ENCODE data around the gene GPR75.

The GPR75 gene

GRCh38 chr2:53859206-53860181 is at the start of gene GPR75:
GPR75 (minus strand) TSS chr2:53859967; CDS start chr2:53854756, 5,211 bp downstream.
- DNase-seq (ENCODE audit: low spot score) = peak; percentile 70

GRCh38 chr2:53907582-53907981 is 47.8 kb upstream of the GPR75 start:
- no peak for DNase-seq (ENCODE audit: low spot score)

DNA sequence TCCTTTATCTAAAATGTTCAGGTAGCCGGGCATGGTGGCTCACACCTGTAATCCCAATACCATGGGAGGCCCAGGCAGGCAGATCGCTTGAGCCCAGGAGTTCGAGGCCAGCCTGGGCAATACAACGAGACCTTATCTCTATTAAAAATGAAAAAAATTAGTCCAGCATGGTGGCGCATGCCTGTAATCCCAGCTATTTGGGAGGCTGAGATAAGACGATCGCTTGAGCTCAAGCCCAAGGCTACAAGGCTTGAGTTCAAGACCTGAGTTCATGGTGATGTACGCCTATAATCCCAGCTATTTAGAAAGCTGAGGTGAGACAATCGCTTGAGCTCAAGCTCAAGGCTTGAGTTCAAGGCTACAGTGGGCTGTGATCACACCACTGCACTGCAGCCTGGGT is 45.6 kb upstream of the GPR75 start:
- no peak for DNase-seq (ENCODE audit: low spot score)

DNA sequence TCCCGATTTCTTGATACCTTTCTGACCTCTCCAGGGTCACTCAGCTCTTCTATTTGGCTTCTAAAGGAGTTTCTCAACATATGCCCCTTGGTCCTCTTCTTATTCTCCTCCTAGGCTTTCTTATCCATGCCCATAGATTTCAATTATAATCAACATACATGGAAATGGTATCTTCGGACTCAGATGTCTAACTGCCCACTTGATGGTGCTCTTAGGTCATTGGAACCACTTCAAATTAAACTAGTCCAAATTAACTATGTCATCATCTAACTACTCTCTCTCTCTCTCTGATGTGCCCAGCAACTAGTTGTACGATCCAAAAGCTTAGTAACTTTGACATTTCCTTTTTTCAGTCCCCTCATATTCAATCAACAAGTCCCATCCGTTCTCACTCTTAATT is 43.2 kb upstream of the GPR75 start:
- DNase-seq (ENCODE audit: low spot score) = peak; percentile 20

DNA sequence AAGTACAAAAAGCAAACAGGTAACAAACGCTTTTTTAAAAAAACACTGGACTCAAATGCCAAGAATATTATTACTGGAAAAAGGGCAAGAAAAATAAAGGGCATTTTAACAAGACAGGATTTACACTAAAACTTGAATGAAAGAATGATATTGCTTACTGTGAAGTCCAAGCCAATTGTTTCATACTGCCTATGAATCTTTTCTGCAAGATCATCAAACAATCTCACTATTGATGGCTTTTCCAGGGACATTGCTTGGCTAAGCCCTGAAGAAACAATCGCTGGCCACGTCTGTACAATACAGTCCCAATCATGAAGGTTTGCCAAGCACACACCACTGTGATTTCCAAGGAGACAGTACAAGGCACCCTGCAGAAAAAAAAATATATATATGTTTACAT is 41.4 kb upstream of the GPR75 start:
- no peak for DNase-seq (ENCODE audit: low spot score)

GRCh38 chr2:53896864-53897263 is 37.1 kb upstream of the GPR75 start:
- DNase-seq (ENCODE audit: low spot score) = peak; percentile 33

DNA sequence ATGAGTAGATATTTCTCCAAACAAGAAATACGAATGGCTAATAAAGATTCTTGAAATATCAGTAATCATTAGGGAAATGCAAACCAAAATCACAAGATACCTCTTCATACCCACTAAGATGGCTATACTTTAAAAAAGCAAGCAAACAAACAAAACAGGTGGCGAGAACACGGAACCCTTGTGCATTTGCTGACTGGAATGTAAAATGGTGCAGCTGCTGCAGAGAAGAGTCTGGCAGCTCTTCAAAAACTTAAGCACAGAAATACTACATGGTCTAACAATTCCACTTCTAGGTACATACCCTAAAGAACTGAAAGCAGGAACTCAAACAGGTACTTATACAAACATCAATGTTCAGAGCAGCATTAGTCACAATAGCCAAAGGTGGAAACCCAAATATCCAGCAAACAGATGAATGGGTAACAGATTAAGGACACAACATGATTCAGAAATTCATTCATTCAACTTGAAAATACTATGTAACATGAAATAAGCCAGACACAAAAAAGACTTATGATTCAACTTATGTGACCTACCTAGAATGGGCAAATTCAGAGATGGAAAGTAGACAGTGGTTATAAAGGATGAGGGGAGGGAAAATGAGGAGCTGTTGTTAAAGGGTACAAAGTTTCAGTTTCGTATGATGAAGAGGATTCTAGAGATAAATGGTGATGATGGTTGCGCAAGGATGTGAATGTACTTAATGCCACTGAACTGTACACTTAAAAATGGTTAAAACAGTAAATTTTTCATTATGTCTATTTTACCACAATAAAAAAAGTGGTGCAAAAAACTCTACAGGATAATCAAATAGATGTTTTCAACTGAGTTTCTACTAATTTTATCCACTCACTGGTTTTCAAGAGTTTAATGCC is 26.9 kb upstream of the GPR75 start:
- no peak for DNase-seq (ENCODE audit: low spot score)

- no peak for DNase-seq (ENCODE audit: low spot score)
Measured at GRCh38 chr2:53884883-53885282, 25.1 kb upstream of the GPR75 start.

GRCh38 chr2:53881986-53882385 is 22.2 kb upstream of the GPR75 start:
- no peak for DNase-seq (ENCODE audit: low spot score)

- DNase-seq (ENCODE audit: low spot score) = no peak
Measured at GRCh38 chr2:53881360-53881759, 21.6 kb upstream of the GPR75 start.

DNA sequence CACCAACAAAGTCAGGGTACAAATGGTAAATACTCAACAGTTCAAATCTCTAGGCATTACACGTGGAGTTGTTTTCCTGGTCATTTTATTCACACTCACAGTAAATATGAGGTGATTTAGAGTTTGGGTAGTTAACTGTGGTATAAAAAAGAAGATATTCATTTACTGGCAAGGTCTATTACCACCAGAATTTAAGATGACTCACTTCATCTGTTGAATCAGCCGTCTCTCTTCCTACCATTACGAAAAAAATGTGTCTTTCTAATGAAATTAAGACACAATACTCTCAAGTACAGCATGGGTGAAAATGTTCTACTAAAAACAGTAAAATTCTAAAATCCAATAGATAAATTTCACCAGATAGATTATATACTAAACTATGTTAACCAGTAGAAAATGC is 21.0 kb upstream of the GPR75 start:
- DNase-seq (ENCODE audit: low spot score) = peak; percentile 15

DNA sequence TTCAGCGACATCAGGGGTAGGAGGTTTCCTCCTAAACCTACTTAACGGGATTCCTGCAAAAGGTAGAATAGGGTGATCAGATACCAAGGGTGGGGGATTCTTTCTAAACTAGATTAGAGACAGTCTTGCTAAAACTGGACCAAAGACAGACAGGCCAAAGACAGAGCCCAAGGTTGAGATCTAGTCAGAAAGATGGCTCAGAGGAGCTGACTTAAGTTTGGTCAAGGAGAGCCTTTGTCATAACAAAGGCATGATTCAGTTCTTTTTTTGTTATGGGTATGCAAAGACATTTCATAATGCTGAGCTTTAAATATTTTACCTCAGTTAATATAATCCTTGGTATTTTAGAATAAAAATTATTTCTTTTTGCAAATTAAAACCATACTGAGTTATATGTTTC is 17.8 kb upstream of the GPR75 start:
- DNase-seq (ENCODE audit: low spot score) = no peak

GRCh38 chr2:53877112-53877511 is 17.3 kb upstream of the GPR75 start:
- DNase-seq (ENCODE audit: low spot score) = no peak

DNA sequence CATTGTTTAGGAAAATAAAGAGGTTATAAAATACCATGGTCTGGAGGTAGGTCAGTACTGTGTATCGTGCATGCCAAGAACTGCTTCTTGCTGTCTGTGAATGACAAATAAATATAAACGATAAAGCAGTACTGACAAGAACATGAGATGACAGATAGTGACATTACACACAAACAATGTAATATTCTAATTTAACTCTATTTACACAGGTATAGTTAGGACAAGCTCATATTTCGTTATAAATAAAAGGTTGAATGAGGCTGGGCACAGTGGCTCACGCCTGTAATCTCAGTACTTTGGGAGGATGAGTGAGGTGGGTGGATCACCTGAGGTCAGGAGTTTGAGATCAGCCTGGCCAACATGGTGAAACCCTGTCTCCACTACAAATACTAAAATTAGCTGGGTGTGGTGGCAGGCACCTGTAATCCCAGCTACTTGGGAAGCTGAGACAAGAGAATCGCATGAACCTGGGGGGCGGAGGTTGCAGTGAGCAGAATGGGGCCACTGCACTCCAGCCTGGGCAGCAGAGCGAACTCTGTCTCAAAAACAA is 14.7 kb upstream of the GPR75 start:
- no peak for DNase-seq (ENCODE audit: low spot score)

GRCh38 chr2:53867773-53868172 is 8.0 kb upstream of the GPR75 start:
- no peak for DNase-seq (ENCODE audit: low spot score)

DNA sequence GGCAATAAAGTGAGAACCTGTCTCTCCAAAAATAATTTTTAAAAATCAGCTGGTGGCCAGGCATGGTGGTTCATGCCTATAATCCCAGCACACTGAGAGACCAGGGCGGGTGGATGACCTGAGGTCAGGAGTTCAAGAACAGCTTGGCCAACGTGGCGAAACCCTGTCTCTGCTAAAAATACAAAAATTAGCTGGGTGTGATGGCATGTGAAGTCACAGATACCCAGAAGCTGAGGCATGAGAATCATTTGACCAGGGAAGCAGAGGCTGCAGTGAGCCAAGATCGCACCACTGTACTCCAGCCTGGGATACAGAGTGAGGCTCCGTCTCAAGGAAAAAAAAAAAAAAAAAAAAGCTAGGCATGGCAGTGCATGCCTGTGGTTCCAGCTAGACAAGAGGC is 7.4 kb upstream of the GPR75 start:
- no peak for DNase-seq (ENCODE audit: low spot score)

DNA sequence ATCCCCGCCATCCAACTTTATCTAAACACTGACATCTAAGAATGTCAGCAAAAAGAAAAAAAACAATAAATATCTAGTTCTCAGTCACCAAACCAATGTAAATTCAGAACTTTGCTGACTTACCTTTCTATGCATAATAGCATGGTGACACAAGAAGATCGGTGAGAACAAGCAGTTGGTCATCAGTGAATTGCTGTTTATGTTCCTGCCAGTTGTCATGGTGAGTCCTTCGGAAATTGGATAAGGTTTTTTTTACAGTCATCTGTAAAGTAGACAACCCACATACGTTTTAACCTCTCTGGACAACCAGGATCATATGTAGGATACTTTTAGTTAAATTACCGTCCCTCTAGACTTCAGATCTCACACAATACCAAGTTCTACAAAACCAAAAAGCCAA is 6.2 kb upstream of the GPR75 start:
- no peak for DNase-seq (ENCODE audit: low spot score)

DNA sequence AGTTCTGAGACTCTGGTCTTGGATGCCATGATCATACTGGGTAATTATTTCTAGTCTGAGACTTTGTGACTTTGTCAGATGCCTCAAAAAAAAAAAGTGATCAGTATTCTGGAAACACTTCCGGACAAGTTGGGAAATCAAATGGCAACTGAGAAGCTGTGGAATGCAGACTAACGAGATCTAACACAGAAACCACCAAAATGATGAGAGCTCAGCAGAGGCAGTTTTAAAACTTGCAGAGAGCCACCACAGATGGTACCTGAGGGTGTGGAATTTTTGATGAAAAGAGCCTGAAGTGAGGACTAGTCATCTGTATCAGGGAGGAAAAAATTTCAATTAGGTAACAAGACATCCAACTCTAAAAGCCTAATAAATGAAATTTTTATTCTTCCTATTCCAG is 5.5 kb upstream of the GPR75 start:
- DNase-seq (ENCODE audit: low spot score) = no peak

DNA sequence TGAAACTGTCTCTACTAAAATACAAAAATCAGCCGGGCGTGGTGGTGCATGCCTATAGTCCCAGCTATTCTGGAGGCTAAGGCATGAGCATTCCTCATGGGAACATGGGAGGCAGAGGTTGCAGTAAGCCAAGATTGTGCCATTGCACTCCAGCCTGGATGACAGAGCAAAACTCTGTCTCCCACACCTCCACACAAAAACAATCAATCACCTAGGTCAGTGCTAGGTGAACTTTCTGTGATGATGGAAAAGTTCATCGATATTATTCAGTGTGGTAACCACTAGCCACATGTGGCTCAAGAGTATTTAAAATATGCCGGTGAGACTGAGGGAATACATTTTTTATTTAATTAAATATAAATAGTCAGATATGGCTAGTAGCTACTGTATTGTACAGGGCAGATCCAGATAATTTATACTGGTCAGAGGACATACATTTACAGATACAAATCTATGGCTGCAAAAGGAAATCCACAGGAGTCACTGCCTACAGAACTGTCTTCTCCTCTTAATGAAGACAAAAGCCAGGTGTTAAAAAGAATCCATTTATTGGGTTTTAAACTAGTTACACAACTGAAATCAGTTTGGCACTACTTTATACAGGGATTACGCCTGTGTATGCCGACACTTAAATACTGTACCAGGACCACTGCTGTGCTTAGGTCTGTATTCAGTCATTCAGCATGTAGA is 3.9 kb upstream of the GPR75 start:
- DNase-seq (ENCODE audit: low spot score) = no peak

DNA sequence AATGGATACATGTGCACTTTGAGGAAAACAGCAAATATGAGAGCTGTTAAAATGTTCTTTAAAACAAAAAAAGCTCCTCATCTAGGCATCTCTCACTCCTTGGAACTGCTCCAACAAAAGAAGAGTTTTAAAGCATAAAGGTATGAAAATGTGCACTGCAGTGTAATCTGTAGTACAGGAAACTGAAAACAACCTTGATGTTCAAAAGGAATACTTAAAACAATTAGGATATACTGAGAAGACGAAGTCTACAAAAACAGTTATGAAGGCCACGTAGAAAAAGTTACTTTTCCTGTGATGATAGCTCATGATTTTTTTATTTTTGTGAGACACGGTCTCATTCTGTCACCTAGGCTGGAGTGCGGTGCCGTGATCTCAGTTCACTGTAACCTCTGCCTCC is 2.1 kb upstream of the GPR75 start:
- no peak for DNase-seq (ENCODE audit: low spot score)

DNA sequence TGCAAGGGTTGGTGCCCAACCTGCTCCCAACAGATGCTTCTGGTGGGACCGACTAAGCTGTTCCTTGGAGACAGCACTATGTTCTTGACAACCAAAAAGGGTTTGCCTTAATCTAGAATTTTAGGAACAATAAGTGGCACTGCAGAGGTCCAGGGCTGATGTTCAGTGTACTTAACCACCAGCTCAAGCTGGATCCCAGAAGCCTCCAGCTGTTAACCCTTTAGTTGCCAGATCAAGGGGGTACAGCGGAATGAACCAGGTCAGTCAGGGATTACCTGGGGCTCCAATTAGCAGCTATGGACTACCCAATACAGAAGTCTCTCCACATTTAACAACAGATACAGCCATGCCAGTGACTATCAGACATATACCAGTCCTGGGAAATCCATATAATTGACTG is 3.5 kb downstream of the GPR75 start:
- no peak for DNase-seq (ENCODE audit: low spot score)

DNA sequence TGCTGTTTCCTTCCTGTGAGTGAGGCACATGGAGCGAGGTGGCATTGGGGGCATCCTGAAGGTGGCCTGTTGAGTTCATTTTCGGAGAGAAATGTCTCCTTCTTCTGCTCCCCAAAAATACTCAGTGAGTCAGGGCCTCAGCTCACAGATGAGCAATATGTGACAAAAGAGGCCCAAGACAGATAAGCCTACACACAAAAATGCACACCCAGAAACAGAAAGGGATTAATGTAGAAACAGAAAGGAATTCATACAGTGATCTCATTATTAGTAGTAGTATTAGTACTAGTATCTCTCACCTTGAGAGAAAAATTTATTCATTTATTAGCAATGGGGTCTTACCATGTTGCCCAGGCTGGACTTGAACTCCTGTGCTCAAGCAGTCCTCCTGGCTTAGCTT is 5.1 kb downstream of the GPR75 start:
- no peak for DNase-seq (ENCODE audit: low spot score)
